Measurements from ENCODE around the gene KBTBD12. TPM values are rescaled to one million over a fixed set of nuclear protein-coding genes. Genes with fewer than 3 reads are reported as not detected.

Gene KBTBD12
- total RNA-seq, 1 experiment from 2014 or later, result not detected

GRCh38 chr3:127894481-127894880 lies 20.6 kb upstream of the KBTBD12 start:
- Histone ChIP-seq H3K27ac (ENCODE audit: low read depth, low read length) (no peak overlapping the region), H3K4me2 (ENCODE audit: low read length) (no peak overlapping the region), H3K4me1 (ENCODE audit: control insufficient read depth in 1 of 2, insufficient read depth in 2 of 2, low read length in 2 of 2) (peaks cover 0 to 16% of the 10 kb centered on the region in 2 experiments; a peak in 2 of 4 replicates), H4K20me1 (ENCODE audit: insufficient read depth) (no peaks in the 10 kb centered on the region), H3K36me3 (ENCODE audit: control insufficient read depth in 1 of 2, insufficient read depth in 2 of 2, low read length in 2 of 2) (0 out of 4 replicates have a peak, but pooled peaks cover 0 to 8% of the 10 kb centered on the region in 2 experiments), H3K4me3 (replicated peaks in 1 of 2; ENCODE audit: low read depth in 1 of 2, low read length in 2 of 2) (no peak overlapping the region), H3K9me2 (ENCODE audit: insufficient read depth) (no peaks in the 10 kb centered on the region), H3K9me3 (ENCODE audit: control insufficient read depth in 1 of 2, insufficient read depth in 1 of 2, low read depth in 1 of 2, low read length in 2 of 2) (peaks cover 7 to 22% of the 10 kb centered on the region in 2 experiments; a peak in 2 of 4 replicates), H2AFZ (ENCODE audit: low read depth, low read length, poor library complexity, severe bottlenecking) (no peak overlapping the region), H3K9ac (ENCODE audit: low read length) (no peak overlapping the region), H3K79me2 (ENCODE audit: insufficient read depth, low read length) (no peaks in the 10 kb centered on the region), H3K27me3 (ENCODE audit: insufficient read depth, low read length) (no peaks in the 10 kb centered on the region)
- RAD21 ChIA-PET (ENCODE audit: low non-redundant PET in 1 of 2, low total read pairs in 2 of 2, uncharacterized antibody in 2 of 2, unreplicated experiment in 2 of 2), result no interaction called here
- no peak for ATAC-seq
- CTCF ChIA-PET, result no interaction called here
- BruUV-seq (replicated peaks), result no TSS peak
- DNase-seq (ENCODE audit: low read depth, low spot score), result no peak
- intact Hi-C loops (cut with micrococcal nuclease), result no loop called here
- TF ChIP-seq SP1 (IDR thresholded peaks at IDR 0.05; ENCODE audit: low read depth) (no peak), JUND (IDR thresholded peaks at IDR 0.05) (no peak), ATF3 (IDR thresholded peaks at IDR 0.05) (no peak), EZH2 (IDR thresholded peaks at IDR 0.05) (no peak), REST (IDR thresholded peaks at IDR 0.05; ENCODE audit: low read depth) (no peak), TCF7L2 (IDR thresholded peaks at IDR 0.05; ENCODE audit: borderline replicate concordance, extremely low read depth, insufficient read depth, insufficient read length) (no peak), SIN3A (IDR thresholded peaks at IDR 0.05; ENCODE audit: low read depth) (no peak), EZH2phosphoT487 (IDR thresholded peaks at IDR 0.05; ENCODE audit: borderline replicate concordance) (no peak), CTCF (IDR thresholded peaks at IDR 0.05 in 2 of 3, conservative IDR thresholded peaks at IDR 0.05 in 1 of 3; ENCODE audit: borderline replicate concordance in 1 of 3, insufficient read depth in 1 of 3, low read depth in 2 of 3, low read length in 2 of 3) (no peak), CEBPB (IDR thresholded peaks at IDR 0.05; ENCODE audit: low read depth) (no peak), ZNF274 (IDR thresholded peaks at IDR 0.05; ENCODE audit: low read depth, low read length) (no peak), MAX (IDR thresholded peaks at IDR 0.05) (no peak), ELF1 (IDR thresholded peaks at IDR 0.05; ENCODE audit: borderline replicate concordance, low read depth) (no peak), SRF (IDR thresholded peaks at IDR 0.05; ENCODE audit: low read depth) (no peak), EGR1 (IDR thresholded peaks at IDR 0.05; ENCODE audit: low read depth) (no peak), ZBTB33 (IDR thresholded peaks at IDR 0.05; ENCODE audit: extremely low read depth, insufficient replicate concordance, low read length) (no peak)
- POLR2A ChIA-PET, result no interaction called here

All from HCT116 (cell line).